Subcutaneous adipose tissue (tissue), 4 donors: Measurements from ENCODE around the gene GGA3. TPM values are rescaled to one million over a fixed set of nuclear protein-coding genes. Genes with fewer than 3 reads are reported as not detected.

Experiments used
- CTCF ChIP-seq: fragments of 450-650 bp; IDR thresholded peaks from one replicate; pipeline ENCODE4 v1.5.1; 2016; ENCODE audit warnings: low read depth, mild to moderate bottlenecking, control low read depth, antibody characterized with exemption, moderate library complexity
- total RNA-seq, 4 donors: library from RNA; depleted of rRNA; stranded (reverse); fragments of >200 nt; gene quantifications; one replicate each; pipeline ENCODE4 v1.1.0, GENCODE V29; 2016

The GGA3 gene
- total RNA-seq, 4 donors from 2014 or later: 21.5 to 36.0 (median 25.0) TPM

GRCh38 chr17:75295201-75296158 is 34.1 kb upstream of the GGA3 start:
- TF ChIP-seq CTCF: no peak

- no peak for TF ChIP-seq CTCF
These were observed 28.5 kb upstream of the GGA3 start for GRCh38 chr17:75289832-75290337.

- no peak for TF ChIP-seq CTCF
These were observed 27.9 kb upstream of the GGA3 start, which contains the start of gene SLC25A19 for GRCh38 chr17:75289115-75289831. TSS of gene SLC25A19 (minus strand) at chr17:75289433. CDS start at chr17:75286764, 2,669 bp downstream.

- TF ChIP-seq CTCF: no peak
These were observed 27.3 kb upstream of the GGA3 start for GRCh38 chr17:75288770-75289114.

GRCh38 chr17:75288359-75288758 is 27.0 kb upstream of the GGA3 start:
- TF ChIP-seq CTCF: no peak

- no peak for TF ChIP-seq CTCF
These were observed 25.8 kb upstream of the GGA3 start for GRCh38 chr17:75287221-75287620.

- TF ChIP-seq CTCF: no peak
These were observed 23.7 kb upstream of the GGA3 start for GRCh38 chr17:75285123-75285522.
